Activated CD4-positive, alpha-beta T cell treated with anti-CD3 and anti-CD28 coated beads for 36 hours (primary cell): ENCODE results near the gene KISS1R. TPM values are rescaled to one million over a fixed set of nuclear protein-coding genes. Genes with fewer than 3 reads are reported as not detected.
"Not testable (repeated sequence)": the region's sequence is repeated elsewhere in the genome, so short reads cannot be mapped to it uniquely, and the experiment has no call there.

ENCODE experiments used
- ATAC-seq: fragments of 200-7000 bp; cut with Tn5 transposase; one replicate; pipeline ENCODE4 v1.10.0; 2021; ENCODE audit warnings: mild to moderate bottlenecking, moderate library complexity
- CTCF ChIA-PET: fragments of 350-600 bp; sonication (Branson Sonifier 250); formaldehyde crosslinking; loops from one replicate; lab custom pipeline; 2021; ENCODE audit warnings: antibody characterized with exemption; lab: Charles Lee
- POLR2A ChIA-PET: fragments of 350-600 bp; sonication (Branson Sonifier 250); formaldehyde crosslinking; loops from one replicate; lab custom pipeline; 2021; ENCODE audit warnings: antibody characterized with exemption, inconsistent platforms; lab: Charles Lee
- DNase-seq: peaks from one replicate; pipeline ENCODE4 v3.0.0-alpha.2; 2020
- H3K27ac Mint-ChIP-seq: one replicate; pipeline ENCODE4 v1.8.0; 2021; ENCODE audit warnings: mixed read lengths
- H3K27me3 Mint-ChIP-seq: one replicate; pipeline ENCODE4 v1.8.0; 2021; ENCODE audit warnings: mixed read lengths
- H3K36me3 Mint-ChIP-seq: one replicate; pipeline ENCODE4 v1.8.0; 2021; ENCODE audit warnings: low read depth, mixed read lengths
- H3K4me1 Mint-ChIP-seq: one replicate; pipeline ENCODE4 v1.8.0; 2021; ENCODE audit warnings: mixed read lengths
- H3K4me3 Mint-ChIP-seq: one replicate; pipeline ENCODE4 v1.8.0; 2021; ENCODE audit warnings: mild to moderate bottlenecking, moderate library complexity, mixed read lengths
- H3K9me3 Mint-ChIP-seq: one replicate; pipeline ENCODE4 v1.8.0; 2021; ENCODE audit warnings: low read depth, mixed read lengths
- intact Hi-C, 2 experiments: fragments of 100-400 bp; cut with DNase I in 1 of 2; cut with micrococcal nuclease in 1 of 2; formaldehyde crosslinking; loops; one replicate each; pipeline versions ENCODE4 v1.14.2 to v1.15.1; 2022 to 2024; cut with DNase I, micrococcal nuclease
- total RNA-seq, 2 experiments: library from RNA; stranded (reverse); gene quantifications; one replicate each; pipeline ENCODE4 v1.2.3, GENCODE V29; 2021

The KISS1R gene
- total RNA-seq, 2 experiments from 2014 or later: 14.3 to 18.4 TPM

DNA sequence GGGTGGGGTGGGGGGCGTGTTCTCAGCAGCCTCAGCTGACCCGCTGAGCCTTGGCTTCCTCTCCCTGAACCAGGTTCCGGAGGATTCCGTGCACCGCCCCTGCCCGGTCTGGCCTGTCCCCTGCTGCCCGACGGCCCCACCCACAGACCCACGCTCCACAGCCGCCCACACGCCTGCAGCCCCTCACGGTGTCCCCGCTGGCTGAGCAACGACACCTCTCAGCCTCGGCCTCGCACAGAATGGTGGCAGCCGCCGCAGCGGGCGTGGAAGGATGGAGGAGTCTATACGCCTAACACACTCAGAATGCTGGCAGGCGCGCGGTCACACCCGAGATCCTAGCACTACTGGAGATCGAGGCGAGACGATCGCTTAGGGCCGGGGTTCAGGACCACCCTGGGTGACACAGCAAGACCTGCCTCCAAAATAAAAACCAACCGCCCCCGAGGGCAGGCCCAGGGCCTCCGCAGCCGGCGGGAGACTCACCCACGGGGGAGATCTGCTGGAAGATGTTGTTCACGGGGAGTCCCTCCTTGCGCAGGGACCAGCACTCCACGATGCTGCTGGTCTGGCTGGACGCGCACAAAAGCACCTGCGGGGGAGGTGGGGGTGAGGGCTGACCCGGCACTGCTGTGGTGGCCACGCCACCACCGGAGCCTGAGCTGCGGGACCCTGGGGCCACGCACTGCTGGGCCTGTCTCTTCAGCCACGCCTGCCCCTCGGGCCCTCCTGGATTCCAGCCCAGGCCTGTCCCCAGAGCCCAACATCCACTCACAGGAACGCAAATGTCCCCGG, 32.5 kb upstream of the KISS1R start:
- Mint-ChIP-seq H3K36me3 (peaks cover 17% of the 10 kb centered on the region), H3K4me3 (no peak overlapping the region), H3K27me3 (no peaks in the 10 kb centered on the region), H3K27ac (no peak overlapping the region), H3K9me3 (no peaks in the 10 kb centered on the region), H3K4me1 (peaks cover 2% of the 10 kb centered on the region)
- POLR2A ChIA-PET: no interaction called here
- DNase-seq: no peak
- intact Hi-C loops: no loop called here
- CTCF ChIA-PET: no interaction called here
- ATAC-seq: no peak

DNA sequence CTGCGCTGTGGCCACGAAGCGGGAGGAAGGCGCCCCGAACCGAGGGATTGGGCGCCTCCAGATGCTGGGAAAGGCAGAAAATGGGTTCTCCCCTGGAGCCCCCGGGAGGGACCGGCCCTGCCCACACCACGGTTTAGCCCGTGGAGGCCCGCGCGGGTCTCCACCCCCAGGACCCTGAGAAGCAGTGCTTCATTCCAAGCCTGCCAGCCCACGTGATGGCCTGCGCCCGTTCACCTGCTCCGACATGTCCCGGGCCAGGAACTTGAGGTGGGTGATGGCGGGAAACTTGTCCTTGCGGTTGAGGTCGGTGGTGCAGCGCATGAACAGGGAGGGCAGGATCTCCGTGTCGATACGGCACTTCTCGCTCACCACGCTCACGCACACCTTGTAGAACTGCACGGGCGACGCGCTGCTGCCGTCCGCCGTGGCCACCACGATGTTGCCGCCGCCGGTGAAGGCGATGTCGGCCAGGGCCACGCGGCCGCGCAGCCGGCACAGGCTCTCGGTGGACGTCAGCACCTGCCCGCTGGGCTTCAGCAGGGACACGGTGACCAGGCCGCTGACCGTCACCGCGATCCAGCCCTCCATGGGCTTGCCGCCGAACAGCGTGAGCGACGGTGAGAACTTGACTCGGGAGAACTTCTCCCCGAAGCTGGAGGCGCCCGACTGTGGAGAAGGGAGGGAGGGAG, 31.5 kb upstream of the KISS1R start:
- peaks cover 17% of the 10 kb centered on the region for H3K36me3 Mint-ChIP-seq
- intact Hi-C loops: no loop called here
- H3K4me3 Mint-ChIP-seq: no peak overlapping the region
- POLR2A ChIA-PET: no interaction called here
- DNase-seq (no peak), ATAC-seq (no peak)
- H3K27ac Mint-ChIP-seq: no peak overlapping the region
- CTCF ChIA-PET: no interaction called here
- no peaks in the 10 kb centered on the region for H3K9me3 Mint-ChIP-seq
- H3K27me3 Mint-ChIP-seq: no peaks in the 10 kb centered on the region
- peaks cover 2% of the 10 kb centered on the region for H3K4me1 Mint-ChIP-seq

DNA sequence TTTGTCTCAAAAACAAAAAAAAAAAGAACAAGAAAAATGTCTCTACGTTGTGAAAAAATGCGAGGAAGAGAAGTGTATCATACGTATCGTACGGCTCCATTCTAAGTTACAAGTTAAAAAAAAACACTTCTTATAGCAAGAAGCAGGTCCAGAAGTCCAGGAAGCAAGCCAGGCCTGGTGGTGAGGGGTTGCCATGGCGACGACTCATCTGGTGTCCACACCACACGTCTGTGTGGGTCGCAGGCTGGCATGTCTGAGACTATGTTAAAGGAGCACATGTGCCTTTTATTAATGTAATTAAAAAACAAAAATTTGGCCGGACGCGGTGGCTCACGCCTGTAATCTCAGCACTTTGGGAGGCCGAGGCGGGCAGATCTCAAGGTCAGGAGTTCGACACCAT, 30.1 kb upstream of the KISS1R start:
- intact Hi-C loops: no loop called here
- no peak for ATAC-seq
- H3K9me3 Mint-ChIP-seq: no peaks in the 10 kb centered on the region
- peaks cover 7% of the 10 kb centered on the region for H3K36me3 Mint-ChIP-seq
- no peaks in the 10 kb centered on the region for H3K27me3 Mint-ChIP-seq
- ChIA-PET CTCF (no interaction called here), POLR2A (no interaction called here)
- H3K4me3 Mint-ChIP-seq: no peak overlapping the region
- peaks cover 2% of the 10 kb centered on the region for H3K4me1 Mint-ChIP-seq
- DNase-seq: no peak
- H3K27ac Mint-ChIP-seq: no peak overlapping the region

DNA sequence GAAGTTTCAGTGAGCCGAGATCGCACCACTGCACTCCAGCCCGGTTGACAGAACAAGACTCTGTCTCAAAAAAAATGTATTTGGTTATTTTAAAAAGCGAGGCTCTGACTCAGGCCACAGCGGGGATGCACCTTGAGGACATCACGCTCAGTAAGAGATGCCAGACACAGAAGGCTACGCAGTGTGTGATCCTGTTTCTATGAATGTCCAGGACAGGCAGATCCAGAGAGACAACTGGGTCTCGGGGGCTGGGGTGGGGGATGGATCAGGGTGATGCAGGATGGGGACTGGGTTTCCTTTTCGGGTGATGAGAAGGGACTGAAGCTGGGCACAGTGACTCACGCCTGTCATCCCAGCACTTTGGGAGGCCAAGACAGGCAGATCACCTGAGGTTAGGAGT, 29.5 kb upstream of the KISS1R start:
- no peak for DNase-seq
- ChIA-PET CTCF (no interaction called here), POLR2A (no interaction called here)
- Mint-ChIP-seq H3K4me1 (peaks cover 2% of the 10 kb centered on the region), H3K27me3 (no peaks in the 10 kb centered on the region), H3K4me3 (no peak overlapping the region), H3K36me3 (peaks cover 3% of the 10 kb centered on the region), H3K27ac (no peak overlapping the region), H3K9me3 (no peaks in the 10 kb centered on the region)
- ATAC-seq: no peak
- intact Hi-C loops: no loop called here

DNA sequence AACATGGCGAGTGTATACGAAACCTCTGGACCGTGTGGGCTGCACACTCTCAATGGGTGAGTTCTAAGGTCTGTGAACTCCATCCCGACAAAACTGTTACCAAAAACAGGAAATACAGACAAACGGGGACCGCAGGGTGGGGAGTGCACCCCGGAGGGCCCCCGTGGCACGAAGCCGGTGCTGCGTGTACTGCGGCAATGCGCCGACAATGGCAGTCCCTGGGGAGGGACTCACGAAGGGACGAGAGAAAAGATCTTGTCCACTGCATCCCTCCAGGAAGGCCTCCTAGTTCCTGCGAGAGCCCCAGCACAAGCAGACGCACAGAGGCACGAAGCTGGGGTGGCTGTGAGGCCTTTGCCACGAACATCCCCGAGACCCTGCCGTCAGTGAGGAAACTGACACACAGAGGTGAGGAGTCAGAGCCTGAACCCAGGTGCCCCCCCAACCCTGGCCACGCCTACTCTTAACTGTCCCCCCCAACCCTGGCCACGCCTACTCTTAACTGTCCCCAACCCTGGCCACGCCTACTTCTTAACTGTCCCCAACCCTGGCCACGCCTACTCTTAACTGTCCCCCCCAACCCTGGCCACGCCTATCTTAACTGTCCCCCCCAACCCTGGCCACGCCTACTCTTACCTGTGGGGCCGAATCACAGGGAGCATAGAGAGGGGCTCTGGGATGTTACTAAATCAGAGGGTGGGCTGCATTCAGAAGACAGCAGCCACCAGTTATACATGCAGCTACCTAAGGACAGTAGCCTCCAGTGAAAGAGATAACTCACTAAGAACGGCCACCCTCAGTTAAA, 28.4 kb upstream of the KISS1R start:
- Mint-ChIP-seq H3K4me3 (no peak overlapping the region), H3K36me3 (peaks cover 6% of the 10 kb centered on the region), H3K27me3 (no peaks in the 10 kb centered on the region), H3K9me3 (no peaks in the 10 kb centered on the region), H3K4me1 (peaks cover 10% of the 10 kb centered on the region), H3K27ac (peak overlapping the region; percentile 60)
- intact Hi-C loops: no loop called here
- peak; percentile 55 for DNase-seq
- ChIA-PET POLR2A (no interaction called here), CTCF (no interaction called here)
- ATAC-seq: no peak

DNA sequence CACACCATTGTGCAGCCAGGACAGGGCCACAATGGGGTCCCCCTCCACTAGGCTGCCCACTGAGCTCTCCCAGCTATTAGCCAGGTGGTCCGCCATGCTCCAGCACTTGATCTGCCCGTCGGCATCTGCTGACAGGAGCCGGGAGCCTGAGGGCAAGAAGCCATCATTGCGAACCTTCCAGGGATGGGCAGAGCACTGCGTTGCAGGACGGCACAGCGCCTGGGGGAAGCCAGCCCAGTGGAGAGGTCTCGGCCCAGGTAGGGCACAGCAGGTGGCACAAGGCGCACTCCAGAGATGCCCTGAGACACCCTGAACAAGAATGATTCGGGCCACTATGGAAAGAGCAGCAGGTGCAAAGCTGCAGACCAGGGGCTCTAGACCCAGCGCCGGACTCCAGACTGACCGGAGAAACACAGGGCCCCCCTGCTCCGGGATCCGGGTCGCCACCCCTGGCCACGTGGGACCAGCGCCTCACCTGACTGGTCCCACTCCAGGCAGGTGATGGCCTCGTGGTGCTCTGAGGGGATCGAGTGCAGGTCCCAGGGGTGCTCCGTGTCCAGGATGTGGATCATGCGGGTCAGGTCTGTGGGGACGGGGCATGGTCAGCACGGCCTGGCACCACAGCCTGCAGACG, 27.4 kb upstream of the KISS1R start:
- H3K4me3 Mint-ChIP-seq: no peak overlapping the region
- CTCF ChIA-PET: no interaction called here
- intact Hi-C loops: no loop called here
- no peaks in the 10 kb centered on the region for H3K9me3 Mint-ChIP-seq
- H3K27me3 Mint-ChIP-seq: no peaks in the 10 kb centered on the region
- POLR2A ChIA-PET: no interaction called here
- ATAC-seq (no peak), DNase-seq (no peak)
- peaks cover 13% of the 10 kb centered on the region for H3K4me1 Mint-ChIP-seq
- H3K27ac Mint-ChIP-seq: no peak overlapping the region
- H3K36me3 Mint-ChIP-seq: peaks cover 6% of the 10 kb centered on the region

DNA sequence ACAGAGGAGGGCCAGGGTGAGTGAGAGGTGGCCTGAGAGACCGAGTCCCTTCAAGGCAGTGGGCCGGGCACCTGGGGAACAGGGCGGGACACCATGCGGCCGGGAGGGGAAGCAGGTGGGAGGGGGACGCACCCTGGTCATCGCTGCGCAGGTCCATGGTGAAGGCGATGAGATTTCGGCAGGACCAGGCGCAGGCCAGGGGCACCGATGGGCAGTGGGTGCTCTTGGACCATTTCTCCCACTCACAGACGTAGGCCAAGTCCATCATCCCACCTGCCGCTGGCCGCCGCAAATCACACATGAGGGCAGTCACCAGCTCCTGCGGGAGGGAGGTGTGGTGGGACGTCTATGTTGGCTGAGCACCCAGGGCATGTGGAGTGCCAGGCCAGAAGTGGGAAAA, 26.3 kb upstream of the KISS1R start:
- POLR2A ChIA-PET: no interaction called here
- ATAC-seq (no peak), DNase-seq (no peak)
- peaks cover 13% of the 10 kb centered on the region for H3K4me1 Mint-ChIP-seq
- no peaks in the 10 kb centered on the region for H3K27me3 Mint-ChIP-seq
- no peaks in the 10 kb centered on the region for H3K9me3 Mint-ChIP-seq
- intact Hi-C loops: no loop called here
- H3K27ac Mint-ChIP-seq: no peak overlapping the region
- CTCF ChIA-PET: no interaction called here
- peak overlapping the region; percentile 60 for H3K4me3 Mint-ChIP-seq
- H3K36me3 Mint-ChIP-seq: peaks cover 6% of the 10 kb centered on the region

DNA sequence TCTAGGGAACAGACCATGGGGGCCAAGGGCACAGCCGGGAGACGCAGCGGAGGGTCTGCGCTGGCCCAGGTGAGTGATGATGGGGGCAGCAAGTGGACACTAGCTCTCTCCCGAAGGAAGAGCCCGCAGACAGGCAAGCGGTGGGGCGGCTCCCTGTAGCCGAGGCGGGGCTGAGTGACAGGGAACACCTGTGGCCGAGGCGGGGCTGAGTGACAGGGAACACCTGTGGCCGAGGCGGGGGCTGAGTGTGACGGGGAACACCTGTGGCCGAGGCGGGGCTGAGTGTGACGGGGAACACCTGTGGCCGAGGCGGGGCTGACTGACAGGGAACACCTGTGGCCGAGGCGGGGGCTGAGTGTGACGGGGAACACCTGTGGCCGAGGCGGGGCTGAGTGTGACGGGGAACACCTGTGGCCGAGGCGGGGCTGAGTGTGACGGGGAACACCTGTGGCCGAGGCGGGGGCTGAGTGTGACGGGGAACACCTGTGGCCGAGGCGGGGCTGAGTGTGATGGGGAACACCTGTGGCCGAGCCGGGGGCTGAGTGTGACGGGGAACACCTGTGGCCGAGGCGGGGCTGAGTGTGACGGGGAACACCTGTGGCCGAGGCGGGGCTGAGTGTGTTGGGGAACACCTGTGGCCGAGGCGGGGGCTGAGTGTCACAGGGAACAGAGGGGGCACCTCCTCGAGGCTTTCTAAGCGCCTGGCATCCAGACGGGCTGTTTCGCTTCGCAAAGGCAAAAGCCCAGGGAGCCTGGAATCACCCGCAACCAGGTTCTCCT, 25.5 kb upstream of the KISS1R start:
- DNase-seq, H3K27ac Mint-ChIP-seq, H3K27me3 Mint-ChIP-seq, H3K9me3 Mint-ChIP-seq, H3K36me3 Mint-ChIP-seq, ATAC-seq: not testable (repeated sequence)
- CTCF ChIA-PET: interaction anchor here (1.9 kb wide), 1 partner anchor 28 kb away, joined by 6 read pairs; no protein-coding TSS in a partner anchor
- peaks cover 13% of the 10 kb centered on the region for H3K4me1 Mint-ChIP-seq
- intact Hi-C loops: loop anchor here (2.0 kb wide), 2 partner anchors 17 to 29 kb away; no protein-coding TSS in a partner anchor
- POLR2A ChIA-PET: interaction anchor here (0.6 kb wide), 1 partner anchor 11 kb away, joined by 5 read pairs; no protein-coding TSS in a partner anchor
- peak overlapping the region; percentile 78 for H3K4me3 Mint-ChIP-seq

DNA sequence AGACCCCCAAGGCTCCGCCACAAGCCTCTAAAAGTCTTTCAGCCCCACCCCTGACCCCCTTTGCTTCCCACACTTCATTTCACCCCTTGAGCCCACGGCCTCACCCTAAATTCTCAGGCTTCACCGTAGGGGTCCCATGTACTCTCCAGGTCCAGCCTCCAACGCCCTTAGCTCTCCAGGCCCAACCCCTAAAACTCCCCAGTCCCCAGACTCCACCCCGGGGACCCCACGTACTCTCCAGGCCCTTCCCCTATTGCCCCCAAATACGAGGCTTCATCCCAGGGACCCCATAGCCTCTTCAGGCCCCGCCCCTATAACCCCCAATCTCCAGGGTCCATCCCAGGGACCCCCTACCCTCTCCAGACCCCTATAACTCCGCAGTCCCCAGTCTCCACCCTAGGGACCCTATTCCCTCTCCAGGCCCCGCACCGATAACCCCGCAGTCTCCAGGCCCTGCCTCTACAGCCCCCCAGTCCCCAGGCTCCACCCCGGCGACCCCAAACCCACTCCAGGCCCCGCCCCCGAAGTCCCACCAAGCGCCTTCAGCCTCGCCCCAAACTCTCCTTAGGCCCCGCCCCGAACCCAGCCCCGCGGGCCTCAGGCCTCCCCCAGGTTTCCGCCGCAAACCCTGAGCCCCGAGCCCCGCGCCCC, 24.8 kb upstream of the KISS1R start:
- Mint-ChIP-seq H3K27ac (peak overlapping the region; percentile 77), H3K36me3 (peaks cover 6% of the 10 kb centered on the region), H3K4me3 (peak overlapping the region; percentile 78), H3K9me3 (no peaks in the 10 kb centered on the region), H3K27me3 (no peaks in the 10 kb centered on the region), H3K4me1 (peaks cover 13% of the 10 kb centered on the region)
- CTCF ChIA-PET: interaction anchor here (1.0 to 1.9 kb wide), 4 partner anchors 15 to 189 kb away, joined by 3 to 6 read pairs (median 4); no protein-coding TSS in a partner anchor
- ATAC-seq (peak; percentile 9), DNase-seq (peak; percentile 33)
- POLR2A ChIA-PET: interaction anchor here (0.6 to 1.3 kb wide), 4 partner anchors 11 to 29 kb away, joined by 3 to 10 read pairs (median 4); no protein-coding TSS in a partner anchor
- intact Hi-C loops: loop anchor here (2.0 kb wide), 2 partner anchors 16 to 28 kb away; no protein-coding TSS in a partner anchor
